ENCODE measurements around the gene TNS3.

DNA sequence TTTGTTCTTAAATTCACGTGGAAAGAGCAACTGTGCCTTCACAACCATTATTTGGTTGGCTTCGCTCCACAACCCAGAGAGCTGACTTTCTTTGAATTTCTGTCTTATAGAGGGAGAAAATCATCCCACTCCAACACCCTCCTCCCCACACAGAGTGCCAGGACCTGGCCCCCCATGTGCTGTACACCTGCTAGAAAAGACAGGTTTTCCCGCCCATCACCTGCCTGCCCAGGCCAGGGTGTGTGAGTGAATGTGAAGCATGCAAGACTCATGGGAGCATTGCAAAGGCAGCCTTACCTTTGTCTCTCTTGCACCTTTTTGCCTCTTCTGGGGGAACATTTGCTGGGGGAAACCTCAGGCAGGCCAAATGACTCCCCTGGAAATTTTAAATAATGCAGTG is 319.0 kb downstream of the TNS3 start:
- TF ChIP-seq, protein P1, sequence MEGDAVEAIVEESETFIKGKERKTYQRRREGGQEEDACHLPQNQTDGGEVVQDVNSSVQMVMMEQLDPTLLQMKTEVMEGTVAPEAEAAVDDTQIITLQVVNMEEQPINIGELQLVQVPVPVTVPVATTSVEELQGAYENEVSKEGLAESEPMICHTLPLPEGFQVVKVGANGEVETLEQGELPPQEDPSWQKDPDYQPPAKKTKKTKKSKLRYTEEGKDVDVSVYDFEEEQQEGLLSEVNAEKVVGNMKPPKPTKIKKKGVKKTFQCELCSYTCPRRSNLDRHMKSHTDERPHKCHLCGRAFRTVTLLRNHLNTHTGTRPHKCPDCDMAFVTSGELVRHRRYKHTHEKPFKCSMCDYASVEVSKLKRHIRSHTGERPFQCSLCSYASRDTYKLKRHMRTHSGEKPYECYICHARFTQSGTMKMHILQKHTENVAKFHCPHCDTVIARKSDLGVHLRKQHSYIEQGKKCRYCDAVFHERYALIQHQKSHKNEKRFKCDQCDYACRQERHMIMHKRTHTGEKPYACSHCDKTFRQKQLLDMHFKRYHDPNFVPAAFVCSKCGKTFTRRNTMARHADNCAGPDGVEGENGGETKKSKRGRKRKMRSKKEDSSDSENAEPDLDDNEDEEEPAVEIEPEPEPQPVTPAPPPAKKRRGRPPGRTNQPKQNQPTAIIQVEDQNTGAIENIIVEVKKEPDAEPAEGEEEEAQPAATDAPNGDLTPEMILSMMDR (IDR thresholded peaks at IDR 0.05; ENCODE audit: low read length) = no peak
- TF ChIP-seq EZH2 (optimal IDR thresholded peaks at IDR 0.05; ENCODE audit: low read depth, low read length) = no peak
- no peak for TF ChIP-seq EZH2phosphoT487 (IDR thresholded peaks at IDR 0.05; ENCODE audit: low read length)
